ENCODE measurements around the gene HS3ST5. TPM values are rescaled to one million over a fixed set of nuclear protein-coding genes. Genes with fewer than 3 reads are reported as not detected.

The HS3ST5 gene
- total RNA-seq, 1 experiment from 2014 or later = 14.4 TPM

GRCh38 chr6:114142258-114142657 lies 200.6 kb downstream of the HS3ST5 start:
- Histone ChIP-seq H3K4me2 (ENCODE audit: insufficient read depth, insufficient read length, low read length) (no peak overlapping the region), H3K4me1 (ENCODE audit: insufficient read depth, low read length) (peaks cover 8% of the 10 kb centered on the region), H3K14ac (ENCODE audit: insufficient read depth, low read length) (no peak overlapping the region), H3K27me3 (ENCODE audit: insufficient read depth, low read length) (no peaks in the 10 kb centered on the region), H2BK120ac (ENCODE audit: low read depth, low read length, poor library complexity, severe bottlenecking) (no peak overlapping the region), H2BK20ac (ENCODE audit: low read depth, low read length, poor library complexity, severe bottlenecking) (no peak overlapping the region), H3K4ac (ENCODE audit: low read depth, low read length) (no peak overlapping the region), H3K27ac (ENCODE audit: insufficient read length, low read depth, low read length) (no peak overlapping the region), H3K9me3 (ENCODE audit: control insufficient read depth, low read depth, low read length) (no peaks in the 10 kb centered on the region), H4K20me1 (ENCODE audit: control insufficient read depth, insufficient read depth, insufficient read length) (no peaks in the 10 kb centered on the region), H3K79me1 (ENCODE audit: insufficient read depth, low read depth, low read length, poor library complexity, severe bottlenecking) (no peaks in the 10 kb centered on the region), H4K91ac (ENCODE audit: insufficient read length, low read depth, low read length) (no peak overlapping the region), H2BK5ac (ENCODE audit: insufficient read length, low read length) (no peak overlapping the region), H3K56ac (ENCODE audit: insufficient read length, low read depth, low read length) (no peak overlapping the region), H2AFZ (ENCODE audit: low read length) (no peak overlapping the region), H3K79me2 (ENCODE audit: insufficient read depth, low read length) (no peaks in the 10 kb centered on the region), H3K9ac (ENCODE audit: extremely low read depth, insufficient read length, low read length) (no peak overlapping the region), H3K23me2 (ENCODE audit: insufficient read length, low read depth, low read length, poor library complexity, severe bottlenecking) (no peaks in the 10 kb centered on the region), H3K18ac (ENCODE audit: insufficient read length, low read depth, low read length) (no peak overlapping the region), H2AK5ac (ENCODE audit: insufficient read length, low read length) (no peak overlapping the region), H2BK15ac (ENCODE audit: low read depth, low read length) (no peak overlapping the region), H4K5ac (ENCODE audit: insufficient read length, low read depth, low read length) (no peak overlapping the region), H3T11ph (ENCODE audit: low read length) (no peak overlapping the region), H4K8ac (replicated peaks; ENCODE audit: insufficient read length, low read depth, low read length) (no peak overlapping the region), H2BK12ac (ENCODE audit: insufficient read length, low read depth, low read length) (no peak overlapping the region), H3K23ac (ENCODE audit: insufficient read length, low read depth, low read length) (no peak overlapping the region)
- Mint-ChIP-seq H3K9me3 (peaks cover 5 to 6% of the 10 kb centered on the region in 2 experiments), H3K4me3 (no peak overlapping the region), H3K36me3 (ENCODE audit: insufficient read depth in 1 of 3, low read depth in 3 of 3) (peaks cover 7 to 30% (median 17%) of the 10 kb centered on the region in 3 experiments), H3K27ac (no peak overlapping the region; a peak in 1 of 7 replicates), H3K27me3 (ENCODE audit: low read depth) (no peaks in the 10 kb centered on the region; the same call in 1 of the 2 replicates), H3K4me1 (peaks cover 20 to 24% of the 10 kb centered on the region in 2 experiments)
- no peak for TF ChIP-seq CTCF (conservative IDR thresholded peaks at IDR 0.05)
- DNase-seq = no peak
- no CpG with 5 or more reads among the region's 7 CpGs for WGBS (ENCODE audit: extremely low coverage, insufficient read length, low lambda C conversion rate)
